ENCODE data around the gene HEY2.

GRCh38 chr6:125791151-125791819, 41.9 kb downstream of the HEY2 start:
- TF ChIP-seq, protein P1, sequence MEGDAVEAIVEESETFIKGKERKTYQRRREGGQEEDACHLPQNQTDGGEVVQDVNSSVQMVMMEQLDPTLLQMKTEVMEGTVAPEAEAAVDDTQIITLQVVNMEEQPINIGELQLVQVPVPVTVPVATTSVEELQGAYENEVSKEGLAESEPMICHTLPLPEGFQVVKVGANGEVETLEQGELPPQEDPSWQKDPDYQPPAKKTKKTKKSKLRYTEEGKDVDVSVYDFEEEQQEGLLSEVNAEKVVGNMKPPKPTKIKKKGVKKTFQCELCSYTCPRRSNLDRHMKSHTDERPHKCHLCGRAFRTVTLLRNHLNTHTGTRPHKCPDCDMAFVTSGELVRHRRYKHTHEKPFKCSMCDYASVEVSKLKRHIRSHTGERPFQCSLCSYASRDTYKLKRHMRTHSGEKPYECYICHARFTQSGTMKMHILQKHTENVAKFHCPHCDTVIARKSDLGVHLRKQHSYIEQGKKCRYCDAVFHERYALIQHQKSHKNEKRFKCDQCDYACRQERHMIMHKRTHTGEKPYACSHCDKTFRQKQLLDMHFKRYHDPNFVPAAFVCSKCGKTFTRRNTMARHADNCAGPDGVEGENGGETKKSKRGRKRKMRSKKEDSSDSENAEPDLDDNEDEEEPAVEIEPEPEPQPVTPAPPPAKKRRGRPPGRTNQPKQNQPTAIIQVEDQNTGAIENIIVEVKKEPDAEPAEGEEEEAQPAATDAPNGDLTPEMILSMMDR (IDR thresholded peaks at IDR 0.05 in 8 of 11, conservative IDR thresholded peaks at IDR 0.05 in 3 of 11): peak in 10 of 11 experiments; percentile 15 to 58 (median 46)
- TF ChIP-seq POLR2A (IDR thresholded peaks at IDR 0.05): no peak
